GM23248 (cell line): ENCODE data around the gene PPP2R1B. TPM values are rescaled to one million over a fixed set of nuclear protein-coding genes. Genes with fewer than 3 reads are reported as not detected.
"Not testable (repeated sequence)": the region's sequence is repeated elsewhere in the genome, so short reads cannot be mapped to it uniquely, and the experiment has no call there.

Experiments used
- DNase-seq: peaks from one replicate; pipeline ENCODE4 v3.0.0-alpha.2; 2015
- H2AFZ ChIP-seq: fragments of 200-600 bp; sonication (generic); 2 replicates; pipeline ENCODE4 v1.6.1; 2016; ENCODE audit warnings: antibody characterized with exemption
- H3F3A ChIP-seq: fragments of 200-600 bp; sonication (generic); 2 replicates; pipeline ENCODE4 v1.6.1; 2016; ENCODE audit warnings: mild to moderate bottlenecking, antibody characterized with exemption, mixed run types; ENCODE audit not compliant: insufficient read depth
- H3K27ac ChIP-seq: fragments of 200-600 bp; sonication (generic); 2 replicates; pipeline ENCODE4 v1.5.1; 2016; ENCODE audit warnings: mild to moderate bottlenecking
- H3K27me3 ChIP-seq: fragments of 200-600 bp; sonication (generic); replicated peaks from 2 replicates; pipeline ENCODE4 v1.6.1; 2016; ENCODE audit warnings: mild to moderate bottlenecking; ENCODE audit not compliant: insufficient read depth
- H3K36me3 ChIP-seq: fragments of 200-600 bp; sonication (generic); 2 replicates; pipeline ENCODE4 v1.6.1; 2016; ENCODE audit warnings: low read depth, mild to moderate bottlenecking
- H3K4me1 ChIP-seq: fragments of 200-600 bp; sonication (generic); 2 replicates; pipeline ENCODE4 v1.6.1; 2016; ENCODE audit warnings: mild to moderate bottlenecking; ENCODE audit not compliant: insufficient read depth
- H3K4me2 ChIP-seq: fragments of 200-600 bp; sonication (generic); one replicate; pipeline ENCODE4 v1.6.1; 2016; ENCODE audit warnings: mild to moderate bottlenecking; ENCODE audit not compliant: unreplicated experiment
- H3K4me3 ChIP-seq: fragments of 200-600 bp; sonication (generic); 2 replicates; pipeline ENCODE4 v1.5.1; 2016; ENCODE audit warnings: mild to moderate bottlenecking
- H3K79me2 ChIP-seq: fragments of 200-600 bp; sonication (generic); 2 replicates; pipeline ENCODE4 v1.6.1; 2016; ENCODE audit warnings: mild to moderate bottlenecking; ENCODE audit not compliant: insufficient read depth
- H3K9ac ChIP-seq: fragments of 200-600 bp; sonication (generic); 2 replicates; pipeline ENCODE4 v1.6.1; 2016; ENCODE audit warnings: mild to moderate bottlenecking
- H3K9me2 ChIP-seq: fragments of 200-600 bp; sonication (generic); 2 replicates; pipeline ENCODE4 v1.6.1; 2016; ENCODE audit warnings: mixed run types, mild to moderate bottlenecking, moderate library complexity; ENCODE audit not compliant: insufficient read depth
- H3K9me3 ChIP-seq: fragments of 200-600 bp; sonication (generic); one replicate; pipeline ENCODE4 v1.6.1; 2017; ENCODE audit warnings: low read depth
- H4K20me1 ChIP-seq: fragments of 200-600 bp; sonication (generic); 2 replicates; pipeline ENCODE4 v1.6.0; 2016; ENCODE audit not compliant: insufficient read depth
- EZH2 ChIP-seq: fragments of 200-600 bp; sonication (generic); IDR thresholded peaks from 2 replicates; pipeline ENCODE4 v1.6.1; 2018; ENCODE audit warnings: antibody characterized with exemption, mild to moderate bottlenecking; ENCODE audit not compliant: insufficient read depth, poor library complexity, severe bottlenecking
- EZH2phosphoT487 ChIP-seq: fragments of 200-600 bp; sonication (generic); IDR thresholded peaks from 2 replicates; pipeline ENCODE4 v1.6.1; 2018; ENCODE audit warnings: antibody characterized with exemption, moderate library complexity, mild to moderate bottlenecking, low read depth; ENCODE audit not compliant: insufficient read depth
- WGBS, 2 experiments: methylation state at CpG; one replicate each; pipeline ENCODE4 v1.1.6; 2015 to 2017; ENCODE audit warnings: low lambda C conversion rate in 2 of 2, low coverage in 1 of 2; ENCODE audit errors: missing lambda C conversion rate in 2 of 2; 5-methylcytosine and 5-hydroxymethylcytosine counted together
- in situ Hi-C: fragments of 300-500 bp; cut with MboI; formaldehyde crosslinking; loops from 2 replicates; pipeline ENCODE4 v1.15.0; 2020
- polyA plus RNA-seq: library from polyadenylated mRNA; unstranded; fragments of >200 nt; fragmentation: Nextera tagmentation; extraction: Ambion mirVana; gene quantifications from 2 replicates; pipeline ENCODE4 v1.2.1, GENCODE V29; 2016
- total RNA-seq: library from RNA; depleted of rRNA; stranded (reverse); fragments of >200 nt; shearing (Covaris generic); gene quantifications from 2 replicates; pipeline ENCODE4 v1.2.3, GENCODE V29; 2014

The PPP2R1B gene
- total and polyA plus RNA-seq, 2 experiments from 2014 or later: 25.1 to 26.2 TPM

DNA sequence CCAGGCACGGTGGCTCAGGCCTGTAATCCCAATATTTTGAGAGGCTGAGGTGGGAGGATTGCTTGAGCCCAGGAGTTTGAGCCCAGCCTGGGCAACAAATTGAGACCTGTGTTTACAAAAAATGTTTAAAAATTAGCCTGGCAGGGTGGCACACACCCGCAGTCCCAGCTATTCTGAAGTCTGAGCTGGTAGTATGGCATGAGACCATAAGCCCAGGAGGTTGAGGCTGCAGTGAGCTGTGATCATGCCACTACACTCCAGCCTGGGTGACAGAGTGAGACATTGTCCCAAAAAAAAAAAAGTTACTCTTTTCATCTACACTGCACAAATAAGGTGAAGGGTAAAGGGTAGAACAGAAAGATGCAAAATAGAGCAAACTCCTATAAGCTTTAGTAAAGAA lies 22.3 kb upstream of the PPP2R1B start:
- Histone ChIP-seq H3K9ac (no peak overlapping the region), H3K27ac (no peak overlapping the region), H3K9me2 (no peaks in the 10 kb centered on the region), H3K4me1 (peaks cover 13% of the 10 kb centered on the region), H3K36me3 (no peaks in the 10 kb centered on the region), H3K27me3 (no peaks in the 10 kb centered on the region), H3K9me3 (no peaks in the 10 kb centered on the region), H3F3A (peaks cover 14% of the 10 kb centered on the region), H3K4me2 (no peak overlapping the region), H3K79me2 (no peaks in the 10 kb centered on the region), H3K4me3 (no peak overlapping the region), H2AFZ (no peak overlapping the region), H4K20me1 (no peaks in the 10 kb centered on the region)
- DNase-seq: no peak
- in situ Hi-C loops: no loop called here
- WGBS, 2 experiments: 96 to 98% methylated on average over 2 of the region's 2 CpGs
- TF ChIP-seq EZH2phosphoT487 (no peak), EZH2 (no peak)

DNA sequence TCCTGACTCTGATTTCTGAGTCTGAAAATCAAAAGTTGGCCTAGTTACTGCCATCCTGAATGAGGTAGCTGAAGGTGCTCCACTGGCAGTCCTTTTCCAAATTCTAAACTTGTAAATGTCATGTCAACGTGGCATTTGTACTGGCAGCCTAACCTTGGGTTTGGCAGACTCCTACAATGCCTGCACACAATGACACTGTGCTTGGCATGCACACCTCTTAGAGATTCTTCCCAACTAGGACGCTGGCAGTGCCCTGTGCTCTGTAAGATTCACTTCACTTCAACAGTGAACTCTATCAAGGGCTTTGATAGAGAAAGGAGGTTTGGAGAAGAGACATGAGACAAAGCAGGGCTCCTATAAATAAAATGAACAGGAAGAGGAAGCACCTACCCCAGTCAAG lies 21.9 kb upstream of the PPP2R1B start:
- in situ Hi-C loops: no loop called here

DNA sequence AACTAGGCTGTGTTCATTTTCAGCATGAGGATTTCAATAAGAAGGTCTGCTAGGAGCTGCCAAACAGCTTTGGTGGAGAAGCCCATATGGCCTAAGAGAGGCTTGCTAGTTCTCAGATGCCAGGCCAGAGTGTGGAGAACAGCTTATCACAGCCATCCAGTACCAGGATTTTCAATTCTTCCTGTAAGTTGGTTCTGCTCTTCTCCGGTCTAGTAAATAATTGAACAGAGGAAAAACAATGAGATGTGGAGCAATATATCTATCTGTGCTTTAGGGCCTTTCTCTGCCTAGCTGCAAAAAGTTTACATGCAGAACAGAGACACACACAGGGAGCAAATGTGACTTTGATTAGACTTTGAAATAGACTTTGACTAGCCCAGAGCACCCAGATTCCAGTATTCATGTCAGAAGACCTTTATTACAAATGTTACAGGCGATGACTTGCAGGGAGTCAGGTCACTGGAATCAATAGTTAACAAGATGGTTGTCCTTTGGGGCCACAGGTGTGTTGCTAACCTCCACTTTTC lies 19.8 kb upstream of the PPP2R1B start:
- Histone ChIP-seq H3K79me2 (no peaks in the 10 kb centered on the region), H3F3A (peaks cover 5% of the 10 kb centered on the region; the same call in 1 of the 2 replicates), H3K9me3 (no peaks in the 10 kb centered on the region), H2AFZ (no peak overlapping the region), H3K4me3 (no peak overlapping the region), H3K4me2 (no peak overlapping the region), H3K4me1 (no peaks in the 10 kb centered on the region), H3K27ac (no peak overlapping the region), H4K20me1 (no peaks in the 10 kb centered on the region), H3K9me2 (no peaks in the 10 kb centered on the region), H3K27me3 (no peaks in the 10 kb centered on the region), H3K9ac (no peak overlapping the region), H3K36me3 (no peaks in the 10 kb centered on the region)
- no peak for TF ChIP-seq EZH2
- no peak for TF ChIP-seq EZH2phosphoT487
- in situ Hi-C loops: no loop called here
- DNase-seq: no peak
- WGBS, 2 experiments: 75% methylated on average over 2 of the region's 2 CpGs

More for the DNA sequence above, 21.9 kb upstream of the PPP2R1B start:
- no peak overlapping the region for H3K4me3 ChIP-seq
- no peaks in the 10 kb centered on the region for H3K9me3 ChIP-seq
- no peak overlapping the region for H3K27ac ChIP-seq
- no peak overlapping the region for H3K4me2 ChIP-seq
- H3K4me1 ChIP-seq: peaks cover 9% of the 10 kb centered on the region
- H3K9ac ChIP-seq: no peak overlapping the region
- WGBS, 2 experiments: 54 to 58% methylated on average over 2 of the region's 2 CpGs
- no peak for DNase-seq
- H3K79me2 ChIP-seq: no peaks in the 10 kb centered on the region
- no peak overlapping the region for H2AFZ ChIP-seq
- no peaks in the 10 kb centered on the region for H3K27me3 ChIP-seq
- no peaks in the 10 kb centered on the region for H3K36me3 ChIP-seq
- no peak for TF ChIP-seq EZH2
- no peak for TF ChIP-seq EZH2phosphoT487
- H3K9me2 ChIP-seq: no peaks in the 10 kb centered on the region
- H3F3A ChIP-seq: peaks cover 10% of the 10 kb centered on the region
- no peaks in the 10 kb centered on the region for H4K20me1 ChIP-seq

DNA sequence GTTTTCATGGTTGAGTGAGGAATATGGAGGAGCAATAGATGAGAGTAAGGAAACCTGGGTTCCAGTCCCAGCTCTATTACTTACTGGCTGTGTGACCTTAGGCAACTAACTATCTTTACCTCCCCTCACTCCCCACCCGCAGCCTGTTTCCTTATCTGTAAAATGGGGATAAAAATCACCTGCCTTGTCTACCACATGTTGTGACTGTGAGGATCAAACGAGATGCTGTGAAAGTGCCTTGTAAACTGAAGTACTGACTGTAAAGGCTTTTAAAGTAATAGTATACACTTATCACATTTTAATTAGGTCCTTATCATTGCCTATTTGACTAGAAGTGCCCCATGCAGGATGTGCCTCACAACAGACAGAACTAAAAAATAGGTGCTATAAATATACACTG lies 18.9 kb upstream of the PPP2R1B start:
- Histone ChIP-seq H3K4me2 (no peak overlapping the region), H3K9me2 (no peaks in the 10 kb centered on the region), H3K9me3 (no peaks in the 10 kb centered on the region), H3F3A (peaks cover 5% of the 10 kb centered on the region; the same call in 1 of the 2 replicates), H3K4me1 (no peaks in the 10 kb centered on the region), H3K27me3 (no peaks in the 10 kb centered on the region), H4K20me1 (no peaks in the 10 kb centered on the region), H3K79me2 (no peaks in the 10 kb centered on the region), H2AFZ (no peak overlapping the region), H3K9ac (no peak overlapping the region), H3K27ac (no peak overlapping the region), H3K36me3 (no peaks in the 10 kb centered on the region), H3K4me3 (no peak overlapping the region)
- in situ Hi-C loops: no loop called here
- no peak for DNase-seq
- TF ChIP-seq EZH2phosphoT487 (no peak), EZH2 (no peak)
- WGBS, 2 experiments: 77 to 78% methylated on average over 2 of the region's 2 CpGs

DNA sequence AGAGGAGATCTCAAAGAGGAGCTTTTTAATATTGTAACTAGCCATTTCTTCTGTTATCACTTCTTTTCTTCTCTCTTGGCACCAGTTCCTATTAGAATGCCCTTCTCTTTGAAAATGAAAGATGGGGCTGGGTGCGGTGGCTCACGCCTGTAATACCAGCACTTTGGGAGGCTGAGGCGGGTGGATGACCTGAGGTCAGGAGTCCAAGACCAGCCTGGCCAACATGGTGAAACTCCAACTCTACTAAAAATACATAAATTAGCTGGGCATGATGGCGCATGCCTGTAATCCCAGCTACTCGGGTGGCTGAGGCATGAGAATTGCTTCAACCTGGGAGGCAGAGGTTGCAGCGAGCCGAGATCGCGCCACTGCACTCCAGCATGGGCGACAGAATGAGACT lies 18.1 kb upstream of the PPP2R1B start:
- H3F3A ChIP-seq, H2AFZ ChIP-seq, H3K27me3 ChIP-seq, H3K4me1 ChIP-seq, H3K79me2 ChIP-seq, H3K9me3 ChIP-seq, H3K9ac ChIP-seq, in situ Hi-C loops, H3K36me3 ChIP-seq, H3K27ac ChIP-seq, H3K4me3 ChIP-seq, DNase-seq, H4K20me1 ChIP-seq, H3K4me2 ChIP-seq, H3K9me2 ChIP-seq: not testable (repeated sequence)
- WGBS, 2 experiments: 97 to 98% methylated on average over 10 of the region's 10 CpGs
